Common myeloid progenitor, CD34-positive (primary cell): ENCODE results near the gene NUP85.

ENCODE experiments used
- CTCF ChIA-PET: fragments of 350-600 bp; sonication (Branson Sonifier 250); formaldehyde crosslinking; loops from one replicate; lab custom pipeline; 2021; ENCODE audit warnings: antibody characterized with exemption; lab: Charles Lee
- POLR2A ChIA-PET: fragments of 350-600 bp; sonication (Branson Sonifier 250); formaldehyde crosslinking; loops from one replicate; lab custom pipeline; 2021; ENCODE audit warnings: antibody characterized with exemption; lab: Charles Lee
- DNase-seq, 3 donors: peaks; one replicate each; pipeline versions ENCODE4 v3.0.0 to v3.0.0-alpha.2; 2013
- H3K27ac ChIP-seq, 2 experiments: 1 replicate in 1 of 2; 2 replicates in 1 of 2; pipeline ENCODE4 v1.7.0; 2013; ENCODE audit warnings: inconsistent platforms in 2 of 2, low read length in 2 of 2, mild to moderate bottlenecking in 2 of 2, low read depth in 1 of 2, moderate library complexity in 1 of 2; ENCODE audit not compliant: severe bottlenecking in 2 of 2, insufficient read depth in 1 of 2, poor library complexity in 1 of 2
- H3K27me3 ChIP-seq, 5 experiments: replicated peaks in 2 of 5; 1 replicate in 3 of 5; 2 replicates in 2 of 5; pipeline versions ENCODE4 v1.6.1 to v1.7.0; 2013; ENCODE audit warnings: low read length in 4 of 5, mild to moderate bottlenecking in 2 of 5, moderate library complexity in 2 of 5, inconsistent platforms in 1 of 5; ENCODE audit not compliant: insufficient read depth in 5 of 5, control insufficient read depth in 4 of 5
- H3K36me3 ChIP-seq, 4 experiments: 1 replicate in 2 of 4; 2 replicates in 2 of 4; pipeline versions ENCODE4 v1.6.1 to v1.7.0; 2013; ENCODE audit warnings: low read length in 3 of 4, control low read depth in 1 of 4, mild to moderate bottlenecking in 1 of 4; ENCODE audit not compliant: control insufficient read depth in 4 of 4, insufficient read depth in 4 of 4
- H3K4me1 ChIP-seq, 4 experiments: 1 replicate in 3 of 4; 2 replicates in 1 of 4; pipeline versions ENCODE4 v1.6.1 to v1.7.1; 2013; ENCODE audit warnings: low read length in 3 of 4, mild to moderate bottlenecking in 3 of 4, control low read depth in 1 of 4, inconsistent platforms in 1 of 4, moderate library complexity in 1 of 4; ENCODE audit not compliant: control insufficient read depth in 4 of 4, insufficient read depth in 4 of 4; ENCODE audit errors: control extremely low read depth in 1 of 4
- H3K4me3 ChIP-seq, 7 experiments: 1 replicate in 4 of 7; 2 replicates in 3 of 7; pipeline versions ENCODE4 v1.5.1 to v1.7.0; 2013; ENCODE audit warnings: mild to moderate bottlenecking in 7 of 7, low read length in 6 of 7, moderate library complexity in 6 of 7, inconsistent platforms in 2 of 7, low read depth in 2 of 7, control low read depth in 1 of 7; ENCODE audit not compliant: insufficient read depth in 4 of 7, control insufficient read depth in 1 of 7; ENCODE audit errors: extremely low read depth in 1 of 7
- H3K9me3 ChIP-seq, 5 experiments: 1 replicate in 4 of 5; 2 replicates in 1 of 5; pipeline versions ENCODE4 v1.6.1 to v1.7.1; 2013; ENCODE audit warnings: low read length in 4 of 5, mild to moderate bottlenecking in 2 of 5, inconsistent platforms in 1 of 5, low read depth in 1 of 5, moderate library complexity in 1 of 5; ENCODE audit not compliant: control insufficient read depth in 4 of 5, insufficient read depth in 2 of 5; ENCODE audit errors: control extremely low read depth in 1 of 5
- whole genome bisulfite sequencing: methylation state at CpG from one replicate; pipeline ENCODE4 v1.1.5; 2013; ENCODE audit not compliant: insufficient coverage; 5-methylcytosine and 5-hydroxymethylcytosine counted together

NUP85 gene

GRCh38 chr17:75181608-75182318 lies 23.7 kb upstream of the NUP85 start:
- Histone ChIP-seq H3K4me3 (peak overlapping the region; percentile 61 to 97 (median 92)), H3K27me3 (no peaks in the 10 kb centered on the region), H3K4me1 (peaks cover 10 to 25% (median 18%) of the 10 kb centered on the region in 4 experiments), H3K36me3 (peaks cover 0 to 20% (median 16%) of the 10 kb centered on the region in 4 experiments), H3K9me3 (no peaks in the 10 kb centered on the region), H3K27ac (peak overlapping the region; percentile 94 to 96)
- CTCF ChIA-PET: interaction anchor here (0.7 to 1.4 kb wide), 4 partner anchors 10 to 68 kb away, joined by 3 to 5 read pairs (median 4); no protein-coding TSS in a partner anchor
- peak; percentile 15 to 47 (median 36) for DNase-seq
- under 1% methylated on average over 27 of the region's 34 CpGs for WGBS
- POLR2A ChIA-PET: interaction anchor here (0.9 kb wide), 1 partner anchor 169 kb away, joined by 3 read pairs; the partner anchor contains the start of gene MRPL58

GRCh38 chr17:75182319-75182568 lies 23.2 kb upstream of the NUP85 start:
- ChIA-PET POLR2A (no interaction called here), CTCF (no interaction called here)
- peaks cover 10 to 25% (median 18%) of the 10 kb centered on the region in 4 experiments for H3K4me1 ChIP-seq
- WGBS: 0% methylated on average over 11 of the region's 33 CpGs
- H3K9me3 ChIP-seq: no peaks in the 10 kb centered on the region
- DNase-seq: no peak
- peaks cover 0 to 17% (median 16%) of the 10 kb centered on the region in 4 experiments for H3K36me3 ChIP-seq
- peak overlapping the region; percentile 61 to 97 (median 92) for H3K4me3 ChIP-seq
- H3K27me3 ChIP-seq: no peaks in the 10 kb centered on the region
- peak overlapping the region; percentile 94 to 96 for H3K27ac ChIP-seq

GRCh38 chr17:75182569-75183436 lies 22.7 kb upstream of the NUP85 start, which contains the start of gene SUMO2:
SUMO2 (minus strand) TSS chr17:75182959; CDS start chr17:75182834, 125 bp downstream.
- under 1% methylated on average over 43 of the region's 92 CpGs for WGBS
- no peaks in the 10 kb centered on the region for H3K9me3 ChIP-seq
- H3K4me3 ChIP-seq: peak within 1 kb of the TSS; percentile 61 to 97 (median 92)
- peaks cover 10 to 25% (median 18%) of the 10 kb centered on the region in 4 experiments for H3K4me1 ChIP-seq
- peak; percentile 96 to 99 (median 98) for DNase-seq
- POLR2A ChIA-PET: interaction anchor here (0.6 to 1.2 kb wide), 6 partner anchors 13 to 335 kb away, joined by 3 to 5 read pairs (median 3); partner anchors contain the start of gene JPT1
- CTCF ChIA-PET: interaction anchor here (2.7 kb wide), 1 partner anchor 18 kb away, joined by 7 read pairs; no protein-coding TSS in a partner anchor
- H3K27me3 ChIP-seq: no peaks in the 10 kb centered on the region
- H3K36me3 ChIP-seq: peaks cover 0 to 17% (median 12%) of the 10 kb centered on the region in 4 experiments
- H3K27ac ChIP-seq: peak within 1 kb of the TSS; percentile 94 to 96

GRCh38 chr17:75183999-75184884 lies 21.2 kb upstream of the NUP85 start:
- POLR2A ChIA-PET: interaction anchor here (1.1 kb wide), 1 partner anchor 17 kb away, joined by 4 read pairs; no protein-coding TSS in a partner anchor
- no peak overlapping the region for H3K4me3 ChIP-seq
- 96% methylated on average over 9 of the region's 9 CpGs for WGBS
- DNase-seq: no peak
- peaks cover 12 to 25% (median 18%) of the 10 kb centered on the region in 4 experiments for H3K4me1 ChIP-seq
- no peak overlapping the region for H3K27ac ChIP-seq
- peaks cover 0 to 8% (median 6%) of the 10 kb centered on the region in 4 experiments for H3K36me3 ChIP-seq
- CTCF ChIA-PET: interaction anchor here (0.6 to 2.7 kb wide), 5 partner anchors 11 to 149 kb away, joined by 3 to 7 read pairs (median 3); partner anchors contain the start of gene NUP85
- no peaks in the 10 kb centered on the region for H3K27me3 ChIP-seq
- no peaks in the 10 kb centered on the region for H3K9me3 ChIP-seq

DNA sequence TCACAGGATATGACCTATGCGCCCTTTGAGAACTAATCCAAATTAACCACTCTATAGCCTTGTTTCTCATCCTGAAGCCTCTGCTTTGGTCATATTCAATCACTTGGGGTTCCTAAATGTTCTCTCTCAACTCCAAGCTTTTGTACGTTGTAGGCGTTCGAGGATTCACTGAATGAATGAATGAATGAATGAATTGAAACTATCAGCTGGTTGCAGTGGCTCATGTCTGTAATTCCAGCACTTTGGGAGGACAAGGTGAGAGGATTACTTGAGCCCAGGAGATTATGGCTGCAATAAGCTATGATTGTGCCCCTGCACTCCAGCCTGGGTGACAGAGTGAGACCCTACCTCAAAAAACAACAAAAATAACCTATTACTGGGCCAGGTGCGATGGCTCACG lies 16.9 kb upstream of the NUP85 start:
- DNase-seq: no peak
- Histone ChIP-seq H3K36me3 (no peaks in the 10 kb centered on the region), H3K27me3 (no peaks in the 10 kb centered on the region), H3K9me3 (no peaks in the 10 kb centered on the region), H3K27ac (no peak overlapping the region), H3K4me1 (peaks cover 2 to 4% (median 3%) of the 10 kb centered on the region in 4 experiments), H3K4me3 (no peak overlapping the region)
- ChIA-PET POLR2A (no interaction called here), CTCF (interaction anchor here (0.9 to 2.5 kb wide), 8 partner anchors 9 to 129 kb away, joined by 3 to 10 read pairs (median 5); no protein-coding TSS in a partner anchor)
- 94% methylated on average over 4 of the region's 6 CpGs for WGBS

DNA sequence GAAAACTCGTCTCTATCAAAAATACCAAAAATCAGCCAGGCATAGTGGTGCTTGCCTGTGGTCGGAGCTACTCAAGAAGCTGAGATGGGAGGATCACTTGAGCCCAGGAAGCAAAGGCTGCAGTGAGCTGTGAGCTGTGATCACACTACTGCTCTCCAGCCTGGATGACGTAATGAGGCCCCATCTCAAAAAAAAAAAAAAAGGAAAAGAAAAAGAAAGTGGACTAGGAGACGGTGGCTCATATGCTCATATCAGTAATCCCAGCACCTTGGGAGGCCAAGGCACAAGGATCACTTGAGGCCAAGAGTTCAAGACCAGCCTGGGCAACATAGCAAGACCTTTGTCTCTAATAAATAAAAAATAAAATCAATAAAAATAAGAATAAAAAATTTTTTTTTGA lies 13.9 kb upstream of the NUP85 start:
- Histone ChIP-seq H3K4me3 (no peak overlapping the region), H3K9me3 (no peaks in the 10 kb centered on the region), H3K27ac (no peak overlapping the region), H3K27me3 (no peaks in the 10 kb centered on the region), H3K36me3 (no peaks in the 10 kb centered on the region), H3K4me1 (peaks cover 0 to 4% (median 0%) of the 10 kb centered on the region in 4 experiments)
- peak in 1 of 3 donors; percentile 14 for DNase-seq
- WGBS: 83% methylated on average over 3 of the region's 4 CpGs
- ChIA-PET CTCF (interaction anchor here (0.8 to 2.1 kb wide), 5 partner anchors 9 to 132 kb away, joined by 3 to 6 read pairs (median 3); no protein-coding TSS in a partner anchor), POLR2A (no interaction called here)
